Measurements from ENCODE around the gene FAM110A. TPM values are rescaled to one million over a fixed set of nuclear protein-coding genes. Genes with fewer than 3 reads are reported as not detected.
"Not testable (repeated sequence)": the region's sequence is repeated elsewhere in the genome, so short reads cannot be mapped to it uniquely, and the experiment has no call there.

FAM110A gene
- total RNA-seq, 1 donor, result 5.2 TPM

GRCh38 chr20:843912-844311 is 10.4 kb downstream of the FAM110A start:
- TF ChIP-seq CTCF (IDR thresholded peaks at IDR 0.05; ENCODE audit: insufficient read depth, low read depth, low read length), result no peak
- no peak for DNase-seq (ENCODE audit: low read depth)
- no peak overlapping the region for H3K4me3 ChIP-seq (ENCODE audit: low read depth, low read length)

GRCh38 chr20:844473-845225 is 11.1 kb downstream of the FAM110A start:
- peak overlapping the region; percentile 55 for H3K4me3 ChIP-seq (ENCODE audit: low read depth, low read length)
- TF ChIP-seq CTCF (IDR thresholded peaks at IDR 0.05; ENCODE audit: insufficient read depth, low read depth, low read length), result no peak
- peak; percentile 90 for DNase-seq (ENCODE audit: low read depth)

- no peak for DNase-seq (ENCODE audit: low read depth)
- TF ChIP-seq CTCF (IDR thresholded peaks at IDR 0.05; ENCODE audit: insufficient read depth, low read depth, low read length), result no peak
- H3K4me3 ChIP-seq (ENCODE audit: low read depth, low read length), result no peak overlapping the region
These were observed 11.8 kb downstream of the FAM110A start for GRCh38 chr20:845226-845868.

- DNase-seq (ENCODE audit: low read depth), result no peak
- no peak overlapping the region for H3K4me3 ChIP-seq (ENCODE audit: low read depth, low read length)
- no peak for TF ChIP-seq CTCF (IDR thresholded peaks at IDR 0.05; ENCODE audit: insufficient read depth, low read depth, low read length)
These were observed 12.7 kb downstream of the FAM110A start for GRCh38 chr20:845941-846893.

GRCh38 chr20:846894-847278 is 13.4 kb downstream of the FAM110A start:
- H3K4me3 ChIP-seq (ENCODE audit: low read depth, low read length), result no peak overlapping the region
- no peak for DNase-seq (ENCODE audit: low read depth)
- TF ChIP-seq CTCF (IDR thresholded peaks at IDR 0.05; ENCODE audit: insufficient read depth, low read depth, low read length), result no peak

GRCh38 chr20:848193-848592 is 14.7 kb downstream of the FAM110A start:
- no peak for DNase-seq (ENCODE audit: low read depth)
- H3K4me3 ChIP-seq (ENCODE audit: low read depth, low read length), result no peak overlapping the region
- TF ChIP-seq CTCF (IDR thresholded peaks at IDR 0.05; ENCODE audit: insufficient read depth, low read depth, low read length), result no peak

GRCh38 chr20:848731-849130 is 15.2 kb downstream of the FAM110A start:
- not testable (repeated sequence) for H3K4me3 ChIP-seq (ENCODE audit: low read depth, low read length); DNase-seq (ENCODE audit: low read depth)
